HG03460 (cell line): ENCODE results near the gene STEAP4.

Source experiments
- ATAC-seq: cut with Tn5 transposase; IDR thresholded peaks from one replicate; pipeline ENCODE4 v1.9.1; 2021; ENCODE audit not compliant: unreplicated experiment

The STEAP4 gene

DNA sequence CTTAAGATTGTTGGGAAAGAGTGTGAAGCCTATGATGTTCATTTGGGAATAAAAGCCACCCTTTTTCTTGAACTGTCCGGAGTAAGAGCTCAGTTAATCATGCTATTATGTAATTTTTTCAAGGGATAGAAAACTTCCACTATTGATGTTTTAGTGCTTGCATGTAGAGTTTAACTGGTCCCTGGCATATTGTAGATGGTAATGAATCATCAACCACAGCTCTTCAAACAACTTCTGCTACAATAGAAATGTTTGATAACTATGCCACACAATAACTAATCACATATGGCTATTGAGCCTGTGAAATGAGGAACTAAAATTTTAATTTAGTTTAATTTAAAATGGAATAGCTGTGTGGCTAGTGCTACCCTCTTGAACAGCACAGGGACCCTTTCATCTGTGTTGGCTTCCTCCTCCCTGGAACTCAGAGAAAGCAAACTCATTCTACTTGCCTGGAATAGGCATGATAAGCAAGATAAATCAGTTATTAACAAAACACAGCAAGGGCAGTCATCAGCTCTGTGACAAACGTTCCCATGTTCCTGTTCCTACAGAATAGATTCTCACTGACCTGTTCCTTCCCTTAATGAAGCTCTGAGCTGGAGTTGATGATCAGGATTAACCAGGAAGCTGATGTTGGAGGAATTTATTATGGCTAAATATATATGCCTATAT lies 82.0 kb downstream of the STEAP4 start:
- no peak for ATAC-seq

DNA sequence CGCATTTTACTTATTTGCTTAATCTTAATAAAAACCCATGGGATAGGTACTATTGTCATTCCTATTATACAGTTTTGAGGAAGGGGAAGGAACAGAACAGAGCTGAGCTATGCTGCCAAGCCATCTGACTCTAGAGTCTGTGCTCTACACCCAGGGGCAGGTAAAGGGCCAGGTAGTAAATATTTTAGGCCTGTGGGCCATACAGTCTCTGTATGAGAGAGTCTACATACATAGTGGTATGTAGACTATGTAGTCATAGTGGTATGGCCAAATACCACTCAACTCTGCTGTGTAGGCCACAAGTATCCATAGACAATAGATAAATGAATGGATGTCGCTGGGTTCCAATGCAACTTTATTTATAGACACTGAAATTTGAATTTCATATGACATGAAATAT lies 83.4 kb downstream of the STEAP4 start:
- no peak for ATAC-seq
